RKO (cell line): ENCODE data around the gene LRRC28.

Experiments used
- DNase-seq: peaks from one replicate; pipeline ENCODE4 v3.0.0-alpha.2; 2016; ENCODE audit warnings: low spot score

Gene LRRC28

DNA sequence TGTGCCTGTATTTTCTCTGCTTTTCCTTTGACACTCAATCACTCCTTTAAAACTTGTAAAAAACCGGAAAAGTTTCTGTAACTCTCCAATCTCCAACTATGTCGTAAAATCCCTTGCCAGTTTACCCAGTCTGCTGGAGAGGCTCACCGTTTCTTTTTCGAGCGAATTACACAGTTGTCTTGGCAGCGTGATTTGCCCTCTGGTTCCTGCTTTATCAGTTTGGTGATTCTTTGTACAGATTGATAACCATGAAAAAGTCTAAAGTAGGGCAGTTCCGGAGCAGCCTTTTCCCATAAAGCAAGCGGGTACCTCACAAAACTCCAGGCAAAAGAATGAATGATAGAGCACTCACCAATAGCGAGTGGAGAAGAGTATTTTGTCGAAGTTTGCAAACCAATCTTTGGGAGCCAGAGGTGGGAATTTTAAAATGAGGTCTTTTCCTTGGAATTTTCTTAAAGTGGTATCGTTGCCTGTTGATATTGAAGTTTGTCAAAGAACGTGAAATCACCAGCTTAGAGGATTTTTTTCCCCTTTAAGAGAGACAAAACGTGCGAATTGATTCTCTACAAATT lies 1.9 kb upstream of the LRRC28 start, which contains the start of gene TTC23:
Gene TTC23, minus strand, starts transcription at position 312 of the 572 bp plus-strand sequence. CDS start 20,869 bp downstream, outside the sequence.
- peak; percentile 96 for DNase-seq

DNA sequence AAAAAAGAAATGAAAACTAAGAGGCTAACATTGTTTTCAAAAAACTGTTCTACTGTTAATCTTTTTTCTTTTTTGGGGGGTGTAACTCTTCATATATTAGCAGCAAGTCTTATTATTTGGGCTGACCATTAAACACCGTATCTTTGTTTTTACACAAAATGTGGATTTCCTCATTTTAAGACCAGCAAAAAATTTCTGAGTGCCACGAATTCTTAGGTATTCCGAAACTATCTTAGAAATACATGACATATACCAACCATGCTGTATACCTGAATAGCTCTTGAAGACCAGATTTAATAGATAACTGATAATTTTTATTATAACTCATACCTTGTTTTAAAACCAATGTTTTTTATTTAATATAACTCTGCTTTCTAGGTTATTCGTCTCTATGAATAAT lies 1.3 kb upstream of the LRRC28 start:
- DNase-seq = peak; percentile 37

DNA sequence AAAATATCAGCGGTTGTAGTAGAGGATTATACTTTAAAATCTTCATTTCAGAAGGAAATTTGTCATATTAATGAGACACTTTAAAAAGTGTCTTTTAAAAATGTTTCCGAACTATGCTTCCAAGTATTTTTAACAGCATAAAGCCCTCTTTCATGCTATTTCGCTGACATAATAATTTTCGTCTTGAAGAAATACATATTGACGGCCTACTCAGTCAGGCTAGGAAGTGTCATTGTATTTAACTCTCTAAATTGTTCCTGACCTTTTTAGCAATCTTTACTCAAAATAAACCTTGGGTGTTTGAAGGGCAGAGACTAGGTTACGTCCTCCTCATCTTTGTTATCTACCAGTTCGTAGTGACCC lies 806 bp upstream of the LRRC28 start:
- no peak for DNase-seq

DNA sequence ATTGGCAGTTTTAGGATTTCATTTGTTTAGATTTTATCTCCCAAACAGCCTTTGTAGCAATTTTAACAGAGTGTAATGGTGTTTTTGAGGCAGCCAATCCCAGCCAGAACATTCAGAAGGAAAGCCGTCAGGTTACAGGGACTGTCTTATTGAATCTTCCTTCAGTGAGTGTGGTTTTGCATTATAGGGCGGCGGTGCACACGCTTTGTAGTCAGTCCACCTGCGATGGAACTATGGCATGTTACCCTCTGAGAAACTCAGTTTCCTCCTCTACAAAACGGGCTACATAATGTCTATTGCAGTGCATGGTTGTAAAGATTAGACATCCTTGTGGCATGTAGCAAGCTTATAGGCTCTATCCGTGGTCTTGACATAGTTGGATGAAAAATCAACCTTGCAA lies 1.0 kb downstream of the LRRC28 start:
- DNase-seq = no peak

DNA sequence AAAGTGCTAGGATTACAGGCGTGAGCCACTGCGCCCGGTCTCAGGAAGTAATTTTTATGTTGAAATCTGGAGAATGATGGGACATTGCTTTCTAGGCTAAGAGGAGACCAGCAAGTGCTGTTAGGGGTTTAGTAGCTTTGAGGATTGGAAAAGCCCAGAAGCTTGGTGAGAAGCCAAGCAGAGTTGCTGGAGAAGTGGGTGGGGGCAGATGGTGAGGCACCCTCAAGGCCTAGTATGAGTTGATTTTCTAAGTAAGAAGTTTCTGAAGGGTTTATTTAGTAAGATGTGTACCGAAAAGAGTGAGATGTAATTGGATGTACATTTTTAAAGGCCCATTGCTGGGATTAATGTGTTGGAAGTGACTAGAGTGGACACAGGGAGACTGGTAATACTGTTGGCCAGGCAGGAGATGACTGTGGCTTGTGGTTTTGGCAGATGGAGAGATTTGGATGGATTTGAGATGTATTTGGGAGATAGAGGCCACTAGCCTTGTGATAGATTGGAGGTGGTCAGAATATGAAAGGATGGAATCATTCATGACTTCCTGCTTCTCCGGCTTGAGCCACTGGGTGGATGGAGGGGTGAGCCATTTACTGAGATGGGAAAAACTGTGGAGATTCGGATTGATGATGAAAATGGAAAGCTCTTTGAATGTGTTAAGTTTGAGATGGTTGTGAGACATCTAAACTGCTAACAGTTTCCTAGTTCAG lies 2.3 kb downstream of the LRRC28 start:
- peak; percentile 61 for DNase-seq

DNA sequence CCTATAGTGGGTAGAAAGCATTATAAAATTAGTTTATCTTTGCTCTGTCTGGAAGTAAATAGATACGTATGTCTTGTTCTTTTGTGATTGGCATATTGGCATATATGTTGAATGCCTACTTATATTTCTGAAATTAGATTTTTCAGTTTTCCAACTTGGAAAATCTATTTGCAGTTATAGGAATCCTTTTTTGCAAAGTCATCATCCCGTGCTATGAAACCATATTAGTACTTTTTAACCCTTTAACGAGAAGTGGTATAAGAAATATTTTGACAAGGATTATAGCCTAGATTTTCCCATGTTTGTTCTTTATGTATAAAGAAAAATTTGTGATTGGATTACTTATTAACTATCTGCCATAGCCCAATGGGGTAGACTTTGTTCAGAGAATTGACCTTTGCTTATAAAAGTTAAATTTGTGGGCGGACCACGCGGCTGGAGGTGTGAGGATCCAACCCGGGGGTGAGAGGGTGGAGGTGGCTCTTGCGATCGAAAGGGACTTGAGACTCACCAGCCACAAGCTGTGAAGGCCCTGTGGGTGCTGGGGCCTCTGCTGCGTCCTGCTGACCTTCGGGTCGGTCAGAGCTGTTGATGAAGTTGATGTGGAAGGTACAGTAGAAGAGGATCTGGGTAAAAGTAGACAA lies 5.9 kb downstream of the LRRC28 start:
- no peak for DNase-seq

GRCh38 chr15:99264125-99264524 lies 12.8 kb downstream of the LRRC28 start:
- no peak for DNase-seq

GRCh38 chr15:99265541-99266070 lies 14.3 kb downstream of the LRRC28 start:
- DNase-seq = no peak

GRCh38 chr15:99267957-99268356 lies 16.7 kb downstream of the LRRC28 start:
- no peak for DNase-seq

DNA sequence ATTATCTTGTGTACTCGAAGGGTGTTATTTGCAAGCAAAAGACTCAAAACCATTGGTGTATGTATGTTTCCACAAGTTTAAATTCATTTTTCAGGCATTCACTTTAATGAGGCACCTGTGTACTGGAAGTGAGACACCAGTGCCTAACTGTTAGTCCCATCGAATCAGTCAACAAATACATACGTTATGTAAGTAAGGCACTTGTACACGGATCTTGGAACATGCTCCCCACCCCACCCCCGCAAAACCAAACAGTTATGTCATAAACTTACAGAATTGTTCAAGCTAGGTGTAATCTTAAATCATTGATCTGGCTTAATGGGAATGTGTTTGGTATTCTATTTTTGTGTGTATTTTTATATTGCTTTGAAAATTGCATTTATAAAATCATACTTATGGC lies 17.1 kb downstream of the LRRC28 start:
- DNase-seq = no peak

- DNase-seq = no peak
Observed at GRCh38 chr15:99273801-99274200, 22.5 kb downstream of the LRRC28 start.

GRCh38 chr15:99275061-99275460 lies 23.8 kb downstream of the LRRC28 start:
- DNase-seq = no peak

GRCh38 chr15:99275525-99276128 lies 24.3 kb downstream of the LRRC28 start:
- no peak for DNase-seq

DNA sequence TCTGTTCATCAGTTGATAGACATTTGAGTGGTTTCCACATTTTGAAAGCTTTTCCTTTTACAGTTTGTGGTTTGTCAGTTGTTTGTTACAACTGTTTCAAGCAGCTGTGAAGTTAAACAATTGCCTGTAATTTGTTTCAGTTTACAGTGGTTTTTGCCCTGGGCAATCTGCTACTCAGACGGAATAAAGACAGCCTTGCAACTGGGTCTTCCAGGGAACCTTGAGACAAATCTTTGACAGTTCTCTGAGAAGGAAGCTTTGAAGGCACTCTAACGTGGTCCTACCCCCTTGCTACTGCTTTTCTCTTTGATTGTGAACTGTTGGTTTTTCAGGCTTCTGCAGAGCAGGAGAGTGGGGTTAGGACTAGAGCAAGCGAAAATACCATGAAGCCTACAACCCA lies 28.0 kb downstream of the LRRC28 start:
- no peak for DNase-seq

DNA sequence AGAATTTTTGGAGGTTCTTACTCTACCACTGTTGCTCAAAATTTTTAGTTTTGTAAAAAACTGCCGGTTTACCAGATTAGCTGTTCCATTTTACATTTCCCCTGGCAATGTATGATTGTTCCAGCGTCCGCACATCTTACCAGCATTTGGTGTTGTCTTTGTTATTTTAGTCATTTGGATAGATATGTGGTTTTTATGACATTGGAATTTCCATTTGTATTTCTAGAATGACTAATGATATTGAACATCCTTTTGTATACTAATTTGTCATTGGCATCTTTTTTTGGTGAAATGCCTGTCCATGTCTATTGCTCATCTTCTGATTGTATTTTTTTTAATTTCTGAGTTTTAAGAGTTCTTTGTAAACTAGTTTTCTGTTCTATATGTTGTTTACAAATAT lies 28.5 kb downstream of the LRRC28 start:
- DNase-seq = no peak

DNA sequence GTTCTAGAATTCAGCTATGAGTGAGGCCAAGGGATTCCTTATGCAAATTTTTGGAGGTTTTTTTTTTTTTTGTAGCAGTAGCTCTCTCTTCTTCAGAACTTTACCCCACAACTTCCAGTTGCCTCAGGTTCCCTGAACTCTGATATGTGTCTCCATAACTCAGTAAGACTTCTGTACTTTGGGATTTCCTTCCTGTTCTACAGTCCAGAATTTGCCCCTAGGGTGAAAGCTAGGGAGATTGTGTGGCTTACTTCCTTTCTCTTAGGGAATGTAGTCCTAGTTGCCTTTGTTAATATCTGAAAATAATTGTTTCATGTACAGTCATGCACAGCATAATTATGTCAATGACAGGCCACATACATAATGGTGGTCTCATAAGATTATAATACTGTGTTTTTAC lies 30.8 kb downstream of the LRRC28 start:
- DNase-seq = no peak

GRCh38 chr15:99282586-99282985 lies 31.3 kb downstream of the LRRC28 start:
- DNase-seq = no peak

DNA sequence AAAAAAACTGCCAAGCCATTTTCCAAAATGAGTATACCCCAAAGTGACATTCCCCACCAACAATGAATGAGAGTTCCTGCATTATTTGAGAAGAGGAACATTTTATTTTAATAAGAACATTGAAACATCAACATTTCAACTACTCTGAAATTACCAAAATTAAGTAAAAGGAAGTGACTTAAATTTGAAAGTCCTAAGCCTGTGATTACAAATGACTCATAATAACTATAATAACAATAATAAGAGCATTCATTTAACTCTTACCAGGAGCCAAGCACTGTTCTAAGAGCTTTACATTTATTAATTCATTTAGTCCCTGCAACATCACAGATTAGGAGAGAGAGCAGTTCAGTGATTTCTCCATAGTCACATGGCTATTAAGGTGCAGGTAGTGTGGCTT lies 32.4 kb downstream of the LRRC28 start:
- no peak for DNase-seq

- DNase-seq = no peak
Observed at GRCh38 chr15:99291643-99292042, 40.4 kb downstream of the LRRC28 start.

DNA sequence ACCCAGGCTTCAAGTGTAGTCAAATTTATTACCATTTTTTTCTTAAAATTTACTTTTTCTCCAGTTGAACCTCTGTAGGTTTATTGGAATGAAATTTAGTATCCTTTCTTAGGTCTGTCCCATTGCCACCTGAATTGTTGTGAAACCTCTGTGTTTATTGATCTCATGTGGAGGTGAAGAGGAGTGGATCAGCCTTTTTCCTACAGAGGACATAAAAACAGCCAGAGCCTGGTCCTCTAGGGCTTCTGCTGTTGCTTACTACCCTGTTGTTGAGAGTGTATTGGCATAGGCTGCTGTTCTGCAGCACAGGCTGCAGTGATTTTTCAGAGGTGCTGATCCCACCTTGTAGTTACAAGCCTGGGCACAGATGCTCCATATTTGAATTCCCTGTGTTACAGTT lies 44.6 kb downstream of the LRRC28 start:
- no peak for DNase-seq

DNA sequence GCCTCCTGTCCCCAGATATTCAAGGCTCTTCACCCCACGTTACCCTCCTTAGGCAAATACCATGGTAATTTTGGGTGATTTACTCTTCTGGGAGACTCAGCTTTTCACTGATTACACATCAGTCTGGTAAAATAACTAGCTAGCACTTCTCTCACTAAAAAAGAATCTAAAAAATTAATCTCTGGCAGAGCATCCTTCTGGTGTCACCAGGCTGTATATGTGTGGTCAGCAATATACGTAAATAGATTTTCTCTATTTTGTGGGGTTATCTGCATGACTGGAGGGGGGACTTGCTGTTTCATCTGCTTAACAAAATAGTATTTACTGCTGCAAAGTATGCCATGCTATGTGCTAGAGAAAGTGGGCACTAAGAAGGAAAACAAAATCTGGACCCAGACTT lies 45.1 kb downstream of the LRRC28 start:
- no peak for DNase-seq

DNA sequence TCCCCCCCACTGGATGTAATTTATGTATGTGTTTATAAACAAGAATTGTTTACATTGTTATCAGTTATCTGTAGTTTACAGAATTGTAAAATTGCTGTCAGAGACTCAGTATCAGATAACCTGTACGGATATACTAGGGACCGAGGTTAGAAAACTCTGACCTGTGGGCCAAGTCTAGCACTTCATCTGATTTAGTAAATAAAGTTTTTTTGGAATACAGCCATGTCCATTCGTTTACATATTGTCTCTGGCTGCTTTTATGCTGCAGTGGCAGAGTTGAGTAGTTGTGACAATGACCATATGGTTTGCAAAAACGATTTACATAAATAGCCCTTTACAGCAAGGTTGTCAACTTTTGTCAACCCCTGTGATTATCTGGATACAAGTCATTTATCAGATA lies 52.6 kb downstream of the LRRC28 start:
- DNase-seq = no peak
